Body of pancreas (tissue), 4 donors: ENCODE measurements around the gene ROBO2. TPM values are rescaled to one million over a fixed set of nuclear protein-coding genes. Genes with fewer than 3 reads are reported as not detected.

Experiments used
- ATAC-seq: fragments of 150-250 bp; one replicate; pipeline ENCODE4 v1.9.1; 2016
- DNase-seq, 4 donors: peaks; one replicate each; pipeline ENCODE4 v3.0.0-alpha.2; 2019
- H3K27ac ChIP-seq, 4 donors: fragments of 200-600 bp; sonication (generic); 1 replicate in 3 of 4; 2 replicates in 1 of 4; pipeline versions ENCODE4 v1.5.1 to v1.6.1; 2016 to 2019; ENCODE audit warnings: mild to moderate bottlenecking in 1 of 4, mixed read lengths in 1 of 4, moderate library complexity in 1 of 4
- H3K27me3 ChIP-seq, 2 donors: fragments of 200-600 bp; sonication (generic); one replicate each; pipeline ENCODE4 v1.6.0; 2016; ENCODE audit warnings: mild to moderate bottlenecking in 1 of 2
- H3K36me3 ChIP-seq, 2 donors: fragments of 200-600 bp; sonication (generic); replicated peaks in 1 of 2; 2 replicates each; pipeline ENCODE4 v1.5.1; 2016; ENCODE audit warnings: low read depth in 2 of 2; ENCODE audit not compliant: insufficient read depth in 1 of 2
- H3K4me1 ChIP-seq: fragments of 200-600 bp; sonication (generic); one replicate; pipeline ENCODE4 v1.6.0; 2016
- H3K4me3 ChIP-seq, 2 donors: fragments of 200-600 bp; sonication (generic); 1 replicate in 1 of 2; 2 replicates in 1 of 2; pipeline ENCODE4 v1.5.1; 2016 to 2019
- H3K9me3 ChIP-seq, 3 donors: fragments of 200-600 bp; sonication (generic); 1 replicate in 2 of 3; 2 replicates in 1 of 3; pipeline ENCODE4 v1.5.1; 2016
- POLR2A ChIP-seq, 3 donors: fragments of 450-650 bp; IDR thresholded peaks; one replicate each; pipeline ENCODE4 v1.6.1; 2016; ENCODE audit warnings: antibody characterized with exemption in 3 of 3, mild to moderate bottlenecking in 2 of 3
- WGBS, 2 donors: methylation state at CpG; one replicate each; pipeline ENCODE4 v1.1.5; 2017; 5-methylcytosine and 5-hydroxymethylcytosine counted together
- intact Hi-C: fragments of 100-400 bp; cut with DNase I; formaldehyde crosslinking; loops from one replicate; pipeline ENCODE4 v1.15.1; 2023
- small RNA-seq: library from RNA; depleted of rRNA; stranded (forward); fragments of <200 nt; gene quantifications from one replicate; pipeline ENCODE3, GENCODE V24; 2016
- total RNA-seq, 2 donors: library from RNA; depleted of rRNA; stranded (reverse); fragments of >200 nt; gene quantifications; one replicate each; pipeline ENCODE4 v1.1.0, GENCODE V29; 2016
- TF ChIP-seq, protein P1 (sequence below), 7 experiments: fragments of 450-650 bp in 4 of 7; fragments of 200-600 bp in 3 of 7; sonication (generic) in 3 of 7; IDR thresholded peaks; one replicate each; pipeline ENCODE4 v1.5.1; 2016 to 2019; ENCODE audit warnings: antibody characterized with exemption in 7 of 7

Gene ROBO2
- total RNA-seq, 2 donors from 2014 or later: 1.3 to 3.0 TPM

DNA sequence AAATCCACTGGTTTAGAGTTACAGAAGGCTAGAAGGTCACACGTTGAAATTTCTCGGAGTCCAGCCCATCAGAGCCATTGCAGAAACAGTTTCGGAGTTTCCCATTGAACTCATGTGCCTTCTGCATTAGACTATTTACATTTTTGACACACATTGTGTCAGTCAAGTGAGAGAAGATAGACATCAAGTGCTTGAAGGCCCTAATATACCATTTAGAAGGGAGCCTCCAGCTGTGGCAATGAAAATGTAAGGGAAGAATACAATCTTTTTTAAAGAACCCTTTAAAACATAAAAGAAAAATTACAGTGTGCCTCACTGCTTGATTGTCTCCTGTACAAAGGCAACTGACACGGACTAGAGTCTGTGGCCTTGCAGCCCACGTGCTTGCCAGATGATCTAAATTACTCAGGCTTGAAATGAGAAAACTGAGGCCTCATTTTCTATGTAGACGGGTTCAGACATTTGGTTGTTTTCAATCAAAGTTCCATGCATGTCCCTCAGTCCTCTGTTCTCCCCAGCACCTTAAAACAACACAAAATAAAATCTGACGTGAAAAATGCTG is 650.5 kb downstream of the ROBO2 start:
- Histone ChIP-seq H3K9me3 (no peaks in the 10 kb centered on the region), H3K36me3 (no peaks in the 10 kb centered on the region), H3K27ac (no peak overlapping the region), H3K4me3 (no peak overlapping the region), H3K27me3 (no peaks in the 10 kb centered on the region), H3K4me1 (no peaks in the 10 kb centered on the region)
- ATAC-seq (no peak), DNase-seq (no peak)
- intact Hi-C loops: no loop called here
- no peak for TF ChIP-seq POLR2A (IDR thresholded peaks at IDR 0.05)
- TF ChIP-seq, protein P1, sequence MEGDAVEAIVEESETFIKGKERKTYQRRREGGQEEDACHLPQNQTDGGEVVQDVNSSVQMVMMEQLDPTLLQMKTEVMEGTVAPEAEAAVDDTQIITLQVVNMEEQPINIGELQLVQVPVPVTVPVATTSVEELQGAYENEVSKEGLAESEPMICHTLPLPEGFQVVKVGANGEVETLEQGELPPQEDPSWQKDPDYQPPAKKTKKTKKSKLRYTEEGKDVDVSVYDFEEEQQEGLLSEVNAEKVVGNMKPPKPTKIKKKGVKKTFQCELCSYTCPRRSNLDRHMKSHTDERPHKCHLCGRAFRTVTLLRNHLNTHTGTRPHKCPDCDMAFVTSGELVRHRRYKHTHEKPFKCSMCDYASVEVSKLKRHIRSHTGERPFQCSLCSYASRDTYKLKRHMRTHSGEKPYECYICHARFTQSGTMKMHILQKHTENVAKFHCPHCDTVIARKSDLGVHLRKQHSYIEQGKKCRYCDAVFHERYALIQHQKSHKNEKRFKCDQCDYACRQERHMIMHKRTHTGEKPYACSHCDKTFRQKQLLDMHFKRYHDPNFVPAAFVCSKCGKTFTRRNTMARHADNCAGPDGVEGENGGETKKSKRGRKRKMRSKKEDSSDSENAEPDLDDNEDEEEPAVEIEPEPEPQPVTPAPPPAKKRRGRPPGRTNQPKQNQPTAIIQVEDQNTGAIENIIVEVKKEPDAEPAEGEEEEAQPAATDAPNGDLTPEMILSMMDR (IDR thresholded peaks at IDR 0.05): no peak
- WGBS, 2 donors: 57 to 59% methylated on average over 7 of the region's 7 CpGs

DNA sequence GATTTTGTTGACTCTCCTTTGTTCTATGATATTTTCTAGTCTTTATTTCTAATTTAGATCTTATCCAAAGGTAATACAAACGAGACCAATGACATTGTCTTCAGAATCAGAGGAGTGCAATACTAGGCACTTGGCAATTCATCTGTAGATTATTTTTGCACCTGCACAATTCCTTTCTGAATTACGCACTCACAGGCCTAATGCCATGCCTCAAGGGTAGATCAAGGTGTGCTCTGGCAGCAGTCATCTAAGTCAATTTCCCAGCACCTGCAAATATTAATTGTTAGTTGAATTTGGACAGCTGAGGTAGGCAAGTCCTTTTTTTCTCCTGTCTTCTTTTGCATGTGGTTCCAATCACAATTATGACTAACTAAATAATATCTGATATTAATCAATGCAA is 653.2 kb downstream of the ROBO2 start:
- Histone ChIP-seq H3K27ac (no peak overlapping the region), H3K4me1 (no peaks in the 10 kb centered on the region), H3K9me3 (no peaks in the 10 kb centered on the region), H3K36me3 (no peaks in the 10 kb centered on the region), H3K4me3 (no peak overlapping the region), H3K27me3 (no peaks in the 10 kb centered on the region)
- intact Hi-C loops: no loop called here
- 44 to 56% methylated on average over 2 of the region's 2 CpGs for WGBS, 2 donors
- TF ChIP-seq, protein P1 (IDR thresholded peaks at IDR 0.05): no peak
- TF ChIP-seq POLR2A (IDR thresholded peaks at IDR 0.05): no peak
- DNase-seq (no peak), ATAC-seq (no peak)

DNA sequence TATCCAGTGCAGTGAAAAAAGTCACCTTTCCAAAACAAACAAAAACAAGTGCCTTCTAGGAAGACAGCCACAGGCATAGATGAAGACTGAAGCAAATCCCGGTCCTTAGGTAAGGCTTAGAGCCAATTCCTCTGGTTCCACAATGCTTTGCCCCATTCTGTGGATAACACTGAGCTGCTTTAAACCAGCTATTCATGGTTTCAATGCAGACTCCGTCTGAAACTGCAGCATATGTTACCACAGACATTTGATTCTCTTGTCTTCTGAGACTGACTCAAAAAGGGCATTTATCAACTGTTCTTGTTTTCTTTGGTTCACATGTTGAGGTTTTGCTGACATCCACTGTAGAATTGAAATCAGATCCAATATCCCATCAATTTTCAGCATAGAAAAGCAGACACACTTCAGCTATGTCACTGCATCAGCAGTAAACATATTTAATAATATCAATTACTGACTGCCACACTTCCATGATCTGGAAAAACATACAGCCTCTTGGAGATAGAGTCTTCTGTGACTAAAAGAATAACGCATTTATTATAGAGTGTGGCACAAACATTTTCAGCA is 659.3 kb downstream of the ROBO2 start:
- intact Hi-C loops: no loop called here
- ATAC-seq (no peak), DNase-seq (no peak)
- Histone ChIP-seq H3K9me3 (no peaks in the 10 kb centered on the region), H3K4me3 (no peak overlapping the region), H3K27me3 (no peaks in the 10 kb centered on the region), H3K27ac (no peak overlapping the region), H3K4me1 (no peaks in the 10 kb centered on the region), H3K36me3 (no peaks in the 10 kb centered on the region)
- TF ChIP-seq, protein P1 (IDR thresholded peaks at IDR 0.05): no peak
- no peak for TF ChIP-seq POLR2A (IDR thresholded peaks at IDR 0.05)
- 52 to 76% methylated on average over 3 of the region's 3 CpGs for WGBS, 2 donors

Small RNAs within 50 kb of the gene (small RNA-seq; reads per million reads assigned to genes)
- not detected for gene RNU6-386P
